ENCODE measurements around the gene RHBDD3.

The RHBDD3 gene

GRCh38 chr22:29267858-29268510, at the start of gene RHBDD3, which contains the start of gene EWSR1:
RHBDD3 (minus strand) TSS chr22:29267981; CDS start chr22:29265626, 2,355 bp downstream.
EWSR1 (plus strand) TSS chr22:29268268; CDS start chr22:29268337, 69 bp downstream.
- Histone ChIP-seq H3K36me3 (peaks cover 83% of the 10 kb centered on the region), H3K27ac (peak within 1 kb of the TSS; percentile 100), H3K27me3 (ENCODE audit: insufficient read depth, low read depth, severe bottlenecking) (no peaks in the 10 kb centered on the region), H3K9me3 (ENCODE audit: severe bottlenecking) (no peaks in the 10 kb centered on the region), H3K4me3 (ENCODE audit: low read depth, low read length) (peak within 1 kb of the TSS; percentile 96)
- peak; percentile 98 for DNase-seq
- TF ChIP-seq CTCF (IDR thresholded peaks at IDR 0.05; ENCODE audit: low read depth, low read length): no peak

- no peak for TF ChIP-seq CTCF (IDR thresholded peaks at IDR 0.05; ENCODE audit: low read depth, low read length)
- H3K27me3 ChIP-seq (ENCODE audit: insufficient read depth, low read depth, severe bottlenecking): peaks cover 8% of the 10 kb centered on the region
- H3K36me3 ChIP-seq: peaks cover 11% of the 10 kb centered on the region
- DNase-seq: no peak
- no peaks in the 10 kb centered on the region for H3K9me3 ChIP-seq (ENCODE audit: severe bottlenecking)
- H3K4me3 ChIP-seq (ENCODE audit: low read depth, low read length): no peak overlapping the region
- no peak overlapping the region for H3K27ac ChIP-seq
Measured at GRCh38 chr22:29316141-29316828, 48.5 kb upstream of the RHBDD3 start.

- no peaks in the 10 kb centered on the region for H3K9me3 ChIP-seq (ENCODE audit: severe bottlenecking)
- peaks cover 11% of the 10 kb centered on the region for H3K36me3 ChIP-seq
- peak; percentile 41 for DNase-seq
- no peak within 1 kb of the TSS for H3K27ac ChIP-seq
- TF ChIP-seq CTCF (IDR thresholded peaks at IDR 0.05; ENCODE audit: low read depth, low read length): no peak
- H3K27me3 ChIP-seq (ENCODE audit: insufficient read depth, low read depth, severe bottlenecking): peaks cover 8% of the 10 kb centered on the region
- H3K4me3 ChIP-seq (ENCODE audit: low read depth, low read length): peak within 1 kb of the TSS; percentile 51
Measured at GRCh38 chr22:29315286-29316140, 47.7 kb upstream of the RHBDD3 start, which contains the start of gene RASL10A. RASL10A (minus strand) TSS chr22:29315697; CDS start chr22:29315246, 451 bp downstream.

GRCh38 chr22:29314537-29315285, 46.9 kb upstream of the RHBDD3 start:
- Histone ChIP-seq H3K27ac (no peak overlapping the region), H3K27me3 (ENCODE audit: insufficient read depth, low read depth, severe bottlenecking) (peaks cover 8% of the 10 kb centered on the region), H3K9me3 (ENCODE audit: severe bottlenecking) (no peaks in the 10 kb centered on the region), H3K4me3 (ENCODE audit: low read depth, low read length) (peak overlapping the region; percentile 51), H3K36me3 (peaks cover 14% of the 10 kb centered on the region)
- peak; percentile 54 for DNase-seq
- no peak for TF ChIP-seq CTCF (IDR thresholded peaks at IDR 0.05; ENCODE audit: low read depth, low read length)

All from WERI-Rb-1 (cell line).